Stimulated activated CD8-positive, alpha-beta memory T cell treated with anti-CD3 and anti-CD28 coated beads, Interleukin-15, amount 100 ng/mL, for 48 hours (primary cell): Measurements from ENCODE around the gene BLCAP.
"Not testable (repeated sequence)": the region's sequence is repeated elsewhere in the genome, so short reads cannot be mapped to it uniquely, and the experiment has no call there.

Experiments
- DNase-seq, 2 donors: peaks; one replicate each; pipeline ENCODE4 v3.0.0-alpha.2; 2020; ENCODE audit warnings: low read depth in 2 of 2

Gene BLCAP

GRCh38 chr20:37516811-37517750 is 10.6 kb downstream of the BLCAP start:
- DNase-seq: no peak

- DNase-seq: no peak
Observed at GRCh38 chr20:37515876-37516275, 11.8 kb downstream of the BLCAP start.

- DNase-seq: no peak
Observed at GRCh38 chr20:37513779-37514359, 13.8 kb downstream of the BLCAP start.

- DNase-seq: no peak
Observed at GRCh38 chr20:37511610-37512275, 15.9 kb downstream of the BLCAP start.

GRCh38 chr20:37510226-37510625 is 17.4 kb downstream of the BLCAP start:
- no peak for DNase-seq

- no peak for DNase-seq
Observed at GRCh38 chr20:37506152-37506725, 21.4 kb downstream of the BLCAP start.

GRCh38 chr20:37505263-37506151 is 22.2 kb downstream of the BLCAP start:
- DNase-seq: no peak

GRCh38 chr20:37504404-37505096 is 23.1 kb downstream of the BLCAP start:
- DNase-seq: no peak

- DNase-seq: no peak
Observed at GRCh38 chr20:37503256-37503927, 24.3 kb downstream of the BLCAP start.

GRCh38 chr20:37502654-37503053 is 25.0 kb downstream of the BLCAP start:
- no peak for DNase-seq

- DNase-seq: no peak
Observed at GRCh38 chr20:37501940-37502339, 25.7 kb downstream of the BLCAP start.

- DNase-seq: no peak
Observed at GRCh38 chr20:37500311-37500710, 27.4 kb downstream of the BLCAP start.

- no peak for DNase-seq
Observed at GRCh38 chr20:37498066-37498665, 29.5 kb downstream of the BLCAP start.

- DNase-seq: no peak
Observed at GRCh38 chr20:37494796-37495195, 32.9 kb downstream of the BLCAP start.

GRCh38 chr20:37494301-37494700 is 33.4 kb downstream of the BLCAP start:
- DNase-seq: no peak

GRCh38 chr20:37492945-37493344 is 34.7 kb downstream of the BLCAP start:
- no peak for DNase-seq

GRCh38 chr20:37492096-37492625 is 35.5 kb downstream of the BLCAP start:
- DNase-seq: no peak

- DNase-seq: no peak
Observed at GRCh38 chr20:37490663-37491350, 36.9 kb downstream of the BLCAP start.

- DNase-seq: not testable (repeated sequence)
Observed at GRCh38 chr20:37486209-37486608, 41.5 kb downstream of the BLCAP start.
